Gastroesophageal sphincter (tissue), 3 donors: ENCODE measurements around the gene PIWIL4.

ENCODE experiments used
- EP300 ChIP-seq: sonication (generic); formaldehyde crosslinking; IDR thresholded peaks from one replicate; pipeline ENCODE4 v1.6.1; 2017; ENCODE audit warnings: antibody characterized with exemption, mild to moderate bottlenecking
- POLR2A ChIP-seq, 2 donors: fragments of 450-650 bp; IDR thresholded peaks; one replicate each; pipeline ENCODE4 v1.6.1; 2017; ENCODE audit warnings: antibody characterized with exemption in 2 of 2, mild to moderate bottlenecking in 2 of 2, moderate library complexity in 1 of 2
- POLR2AphosphoS5 ChIP-seq: sonication (generic); formaldehyde crosslinking; IDR thresholded peaks from one replicate; pipeline ENCODE4 v1.6.1; 2017; ENCODE audit warnings: antibody characterized with exemption
- TF ChIP-seq, protein P1 (sequence below), 4 experiments: fragments of 200-600 bp in 2 of 4; fragments of 450-650 bp in 2 of 4; sonication (generic) in 1 of 4; IDR thresholded peaks; one replicate each; pipeline ENCODE4 v1.5.1; 2017 to 2019; ENCODE audit warnings: antibody characterized with exemption in 4 of 4, mild to moderate bottlenecking in 2 of 4, moderate library complexity in 2 of 4

DNA sequence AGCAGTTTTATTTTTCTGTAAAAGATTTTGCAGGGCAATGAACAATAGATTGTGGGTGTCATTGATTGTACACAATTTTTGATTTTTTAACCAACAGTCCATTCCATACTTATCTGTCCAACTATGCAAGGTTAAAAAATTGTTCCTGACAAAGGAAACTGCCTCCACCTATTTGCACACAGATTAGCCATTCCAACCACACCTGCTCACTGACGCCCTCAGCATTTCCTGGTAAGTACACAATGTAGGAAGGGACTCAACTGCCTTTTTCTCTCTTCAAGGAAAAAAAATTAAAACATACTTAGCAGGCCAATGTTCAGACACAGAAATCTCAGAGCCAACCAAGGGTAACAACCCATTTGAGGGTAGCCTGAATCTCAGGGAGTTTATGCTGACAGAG, 27.7 kb upstream of the PIWIL4 start:
- TF ChIP-seq, protein P1, sequence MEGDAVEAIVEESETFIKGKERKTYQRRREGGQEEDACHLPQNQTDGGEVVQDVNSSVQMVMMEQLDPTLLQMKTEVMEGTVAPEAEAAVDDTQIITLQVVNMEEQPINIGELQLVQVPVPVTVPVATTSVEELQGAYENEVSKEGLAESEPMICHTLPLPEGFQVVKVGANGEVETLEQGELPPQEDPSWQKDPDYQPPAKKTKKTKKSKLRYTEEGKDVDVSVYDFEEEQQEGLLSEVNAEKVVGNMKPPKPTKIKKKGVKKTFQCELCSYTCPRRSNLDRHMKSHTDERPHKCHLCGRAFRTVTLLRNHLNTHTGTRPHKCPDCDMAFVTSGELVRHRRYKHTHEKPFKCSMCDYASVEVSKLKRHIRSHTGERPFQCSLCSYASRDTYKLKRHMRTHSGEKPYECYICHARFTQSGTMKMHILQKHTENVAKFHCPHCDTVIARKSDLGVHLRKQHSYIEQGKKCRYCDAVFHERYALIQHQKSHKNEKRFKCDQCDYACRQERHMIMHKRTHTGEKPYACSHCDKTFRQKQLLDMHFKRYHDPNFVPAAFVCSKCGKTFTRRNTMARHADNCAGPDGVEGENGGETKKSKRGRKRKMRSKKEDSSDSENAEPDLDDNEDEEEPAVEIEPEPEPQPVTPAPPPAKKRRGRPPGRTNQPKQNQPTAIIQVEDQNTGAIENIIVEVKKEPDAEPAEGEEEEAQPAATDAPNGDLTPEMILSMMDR (IDR thresholded peaks at IDR 0.05), result no peak
- TF ChIP-seq POLR2AphosphoS5 (no peak), EP300 (no peak), POLR2A (IDR thresholded peaks at IDR 0.05) (no peak)
